ENCODE data around the gene LGR6.
A peak's percentile ranks its signal among the peaks of the same experiment; 100 is the strongest.
"Not testable (repeated sequence)": the region's sequence is repeated elsewhere in the genome, so short reads cannot be mapped to it uniquely, and the experiment has no call there.

LGR6 gene

DNA sequence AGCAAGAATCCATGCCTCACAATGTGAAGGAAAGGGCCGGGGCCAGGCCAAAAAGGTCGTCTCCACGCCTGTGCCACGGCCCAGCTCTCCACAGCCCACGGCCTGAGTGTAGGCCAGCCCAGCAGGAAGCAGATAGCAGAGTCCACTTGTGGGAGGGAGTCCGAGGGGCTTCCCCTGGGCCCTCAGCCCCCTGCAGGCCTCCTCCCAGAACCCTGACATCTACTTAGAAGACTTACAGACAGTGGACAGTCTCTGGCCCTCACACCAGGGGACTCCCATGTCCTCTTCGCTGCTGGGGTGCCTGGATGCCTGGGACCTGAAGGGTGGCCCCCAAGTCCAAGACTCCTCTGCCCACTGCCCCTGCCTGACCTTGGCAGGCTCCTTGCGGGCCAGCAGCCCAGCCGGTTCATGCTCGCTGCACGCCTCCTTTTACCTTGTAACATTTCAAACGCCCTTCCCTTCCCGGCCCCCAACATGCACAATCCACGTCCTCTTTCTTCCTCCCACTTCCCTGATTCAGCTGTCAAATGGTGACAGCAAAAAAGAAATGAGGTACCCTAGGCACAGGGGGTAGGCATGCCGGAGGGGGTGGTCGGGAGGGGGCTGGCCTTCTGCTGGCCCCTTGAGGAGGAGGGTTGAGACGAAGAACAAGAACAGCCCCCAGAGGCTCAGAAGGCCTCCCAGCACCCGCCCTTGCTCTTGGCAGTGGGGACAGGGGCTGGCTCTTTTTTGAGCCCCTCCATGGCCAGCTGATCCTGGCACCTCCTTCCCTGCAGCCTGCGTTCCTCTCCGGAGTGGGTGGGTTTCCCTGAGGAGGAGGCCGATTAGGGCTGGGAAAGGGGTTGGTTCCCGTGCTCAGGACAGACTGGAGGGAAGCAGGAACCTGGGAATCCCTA, 32.2 kb upstream of the LGR6 start:
- DNase-seq: no peak

GRCh38 chr1:202162047-202162417, 31.6 kb upstream of the LGR6 start:
- no peak for DNase-seq

GRCh38 chr1:202162418-202163280, 30.9 kb upstream of the LGR6 start:
- DNase-seq: no peak

DNA sequence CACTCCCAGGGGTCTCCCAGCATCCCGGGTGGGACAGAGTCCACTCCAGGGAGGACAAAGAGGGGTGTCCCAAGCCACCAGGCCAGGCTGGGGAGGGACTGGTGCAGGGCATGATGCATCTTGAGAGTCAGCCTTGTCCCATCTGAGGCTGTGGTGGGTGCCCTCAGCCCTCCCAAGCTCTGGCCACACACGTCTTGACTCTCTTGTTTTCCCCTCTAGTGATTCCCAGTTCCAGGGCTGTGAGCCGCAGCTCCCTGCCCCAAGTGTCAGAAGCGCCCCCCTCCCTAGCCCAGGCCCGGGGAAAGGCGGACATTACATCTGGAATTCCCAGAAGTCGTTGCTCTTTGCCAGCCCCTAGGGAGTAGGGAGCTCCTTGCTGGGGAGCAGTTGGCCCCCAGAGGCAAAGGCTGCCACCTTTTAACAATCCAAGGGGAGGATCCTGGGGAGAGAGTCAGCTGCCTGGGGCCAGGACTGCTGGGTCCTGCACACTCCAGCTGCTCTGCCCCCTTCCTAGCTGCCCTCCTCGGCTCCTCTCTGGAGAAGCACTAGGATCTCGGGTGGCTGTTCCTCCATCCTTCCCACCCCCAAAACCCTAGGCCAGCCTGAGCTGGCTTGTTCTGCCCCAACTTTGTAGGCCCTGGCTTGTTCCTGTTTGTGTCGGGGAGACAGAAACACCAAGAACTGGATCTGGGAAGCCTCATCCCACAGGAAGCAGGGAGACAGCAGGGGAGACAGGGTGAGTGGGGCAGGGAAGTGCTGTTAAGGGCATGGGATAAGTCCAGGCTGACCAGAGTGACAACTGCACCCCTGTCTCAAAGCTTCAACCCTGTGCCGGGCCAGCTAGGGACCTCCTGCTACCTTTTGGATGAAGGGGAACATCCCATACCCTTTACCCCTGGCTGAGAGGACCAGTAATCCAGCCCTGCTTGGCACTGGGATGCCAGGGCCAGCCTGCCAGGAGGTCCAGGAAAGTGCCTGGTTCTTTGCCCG, 30.0 kb upstream of the LGR6 start:
- no peak for DNase-seq

DNA sequence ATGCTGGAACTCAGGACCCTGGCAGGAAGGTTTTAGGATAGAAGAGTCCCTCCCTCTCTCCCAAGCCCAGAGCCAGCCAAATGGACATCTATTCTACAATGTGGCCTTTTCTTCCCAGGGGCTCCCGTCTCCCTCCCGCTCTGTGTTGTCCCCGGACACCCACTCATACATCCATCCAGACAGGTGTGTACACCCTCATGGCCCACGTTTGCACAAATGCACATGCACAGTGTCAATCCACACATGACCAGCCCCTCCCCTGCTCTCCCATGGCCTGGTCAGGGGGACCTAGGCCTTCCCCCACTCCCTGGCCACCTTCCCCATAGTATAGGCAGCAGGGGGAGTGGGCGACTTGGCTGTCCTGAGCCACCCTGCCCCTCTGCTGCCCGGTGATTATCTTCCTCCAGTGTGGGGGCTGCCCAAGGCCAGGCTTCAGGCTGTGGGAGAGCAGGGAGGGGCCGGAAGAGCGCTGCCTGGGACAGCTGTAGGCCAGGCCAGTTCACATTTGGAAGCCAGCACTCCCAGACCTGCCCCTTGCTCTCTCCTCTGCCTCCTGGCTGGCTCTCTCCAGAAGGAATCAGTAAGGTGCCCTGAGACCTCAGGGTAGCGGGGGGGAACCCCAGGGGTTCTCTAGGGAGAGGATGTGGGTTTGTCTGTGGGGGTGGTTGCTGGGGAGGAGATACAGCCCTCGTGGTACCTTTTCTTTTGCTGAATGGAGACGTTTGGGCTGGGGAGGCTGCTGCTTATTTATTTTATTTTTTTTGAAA, 29.1 kb upstream of the LGR6 start:
- no peak for DNase-seq

- no peak for DNase-seq
These were observed 28.2 kb upstream of the LGR6 start for GRCh38 chr1:202165267-202165941.

DNA sequence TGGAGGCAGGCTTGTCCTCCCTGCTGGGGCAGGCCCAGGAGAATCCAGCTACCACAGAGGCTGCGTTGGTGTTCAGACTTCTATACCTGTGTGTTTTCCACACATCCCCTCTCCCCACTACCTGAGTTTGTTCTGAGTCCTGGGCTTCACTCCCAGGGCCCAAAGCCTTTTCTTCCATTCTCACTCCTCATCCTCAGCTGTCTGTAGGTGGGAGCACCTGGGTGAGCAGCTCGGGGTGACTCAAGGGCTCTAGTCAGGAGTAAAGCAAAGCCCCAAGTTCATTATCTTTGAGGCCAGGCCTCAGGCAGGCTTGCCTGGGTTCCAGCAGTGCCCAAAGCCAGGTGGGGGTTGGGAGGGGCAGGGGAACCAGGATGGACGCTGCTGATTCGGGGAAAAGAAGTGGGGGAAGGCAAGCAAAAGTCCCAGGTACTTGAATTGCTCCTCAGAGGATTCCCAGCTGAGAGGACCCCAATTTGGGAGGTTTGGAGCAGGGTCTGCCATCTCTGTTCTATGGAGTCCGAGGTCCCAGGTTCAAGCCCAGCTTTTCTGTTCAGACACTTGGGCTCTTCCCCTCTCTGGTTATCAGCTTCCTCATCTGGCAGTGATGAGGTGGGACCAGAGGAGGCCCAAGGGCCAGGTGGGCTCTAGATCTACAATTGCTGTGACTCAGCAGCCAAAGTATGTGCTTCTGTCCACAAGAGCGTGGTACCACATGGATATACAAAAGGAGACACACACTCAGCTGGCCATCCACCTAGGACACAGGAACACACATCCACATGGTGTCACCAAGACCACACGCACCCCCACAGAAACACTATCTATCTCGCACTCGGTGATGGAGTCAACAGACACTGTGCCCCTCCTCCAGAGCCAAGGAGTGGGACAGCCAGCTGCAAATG, 27.4 kb upstream of the LGR6 start:
- no peak for DNase-seq

GRCh38 chr1:202167054-202167453, 26.5 kb upstream of the LGR6 start:
- not testable (repeated sequence) for DNase-seq

DNA sequence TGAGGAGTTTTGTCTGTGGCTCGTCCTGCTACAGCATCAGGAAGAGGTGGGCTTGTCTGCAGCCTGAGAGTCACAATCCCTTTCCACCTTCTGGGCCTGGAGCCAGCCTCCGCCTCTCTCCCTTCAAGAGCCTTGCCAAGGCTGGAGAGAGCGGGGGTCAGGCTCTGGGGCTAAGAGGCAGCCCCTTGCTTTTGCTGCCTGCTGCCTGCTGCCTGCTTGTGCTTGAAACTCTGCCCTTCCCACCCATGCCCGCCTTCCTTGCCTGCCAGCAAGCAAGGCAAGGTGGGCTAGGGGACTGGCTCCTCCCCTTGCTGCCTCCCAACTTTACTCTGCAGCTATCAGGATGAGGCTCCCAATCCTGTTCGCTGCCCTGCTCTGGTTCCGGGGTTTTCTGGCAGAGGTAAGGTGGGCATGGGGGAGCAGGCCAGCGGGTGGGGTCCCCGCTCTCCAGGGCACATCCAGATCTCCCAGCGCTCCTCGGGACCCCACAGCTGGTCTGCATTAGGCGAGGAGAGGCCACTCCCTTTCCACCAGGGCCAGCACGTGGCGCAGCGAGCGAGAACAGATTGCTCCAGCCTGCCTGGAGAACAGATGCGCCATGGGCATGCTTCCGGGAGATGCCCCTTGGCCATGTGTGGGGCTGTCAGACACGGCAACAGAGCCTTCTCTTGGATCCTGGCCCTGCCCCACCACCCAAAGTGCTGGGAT, 25.7 kb upstream of the LGR6 start:
- peak; percentile 19 for DNase-seq

- DNase-seq: no peak
These were observed 24.7 kb upstream of the LGR6 start for GRCh38 chr1:202168861-202169260.

GRCh38 chr1:202170726-202171125, 22.9 kb upstream of the LGR6 start:
- DNase-seq: peak; percentile 73

DNA sequence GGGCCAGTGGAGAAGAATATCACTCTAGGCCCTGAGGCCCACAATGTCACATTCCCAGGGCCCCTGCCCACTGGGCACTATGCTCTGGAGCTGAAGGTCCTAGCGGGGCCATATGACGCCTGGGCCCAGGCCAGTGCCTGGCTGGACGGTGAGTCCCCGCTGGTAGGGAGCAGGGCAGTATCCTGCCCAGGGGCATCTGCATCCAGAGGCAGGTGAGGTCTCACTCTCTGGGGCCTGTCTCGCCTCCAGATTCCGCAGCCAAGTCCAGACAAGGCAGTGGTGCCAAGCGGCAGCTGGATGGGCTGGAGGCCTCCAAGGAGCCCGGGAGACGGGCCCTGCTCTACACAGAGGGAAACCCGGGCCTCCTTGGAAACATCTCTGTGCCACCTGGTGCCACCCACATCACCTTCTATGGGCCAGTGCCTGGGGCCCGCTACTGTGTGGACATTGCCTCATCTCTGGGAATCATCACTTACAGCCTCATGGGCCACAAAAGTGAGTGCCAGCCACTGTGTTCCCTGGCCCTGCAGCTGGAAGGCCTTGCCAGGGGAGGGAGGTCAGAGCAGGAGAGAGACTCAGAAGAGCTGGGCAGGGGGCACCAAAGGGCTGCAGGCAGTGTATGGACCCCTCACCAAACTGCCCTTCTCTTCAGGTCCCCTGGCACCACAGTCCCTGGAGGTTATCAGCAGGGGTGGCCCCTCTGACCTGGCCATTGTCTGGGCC, 22.1 kb upstream of the LGR6 start:
- no peak for DNase-seq

DNA sequence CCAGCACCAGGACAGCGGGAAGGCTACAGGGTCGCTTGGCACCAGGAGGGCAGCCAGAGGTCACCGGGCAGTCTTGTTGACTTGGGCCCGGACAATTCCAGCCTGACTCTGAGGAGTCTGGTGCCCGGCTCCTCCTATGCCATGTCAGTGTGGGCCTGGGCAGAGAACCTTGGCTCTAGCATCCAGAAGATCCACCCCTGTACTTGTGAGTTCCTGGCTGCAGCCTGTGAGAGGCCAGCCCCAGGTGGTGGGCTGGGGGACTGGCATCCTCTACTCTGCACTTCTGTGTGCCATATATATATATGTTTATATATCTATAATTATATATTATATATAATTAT, 21.6 kb upstream of the LGR6 start:
- DNase-seq: no peak

- DNase-seq: no peak
These were observed 19.6 kb upstream of the LGR6 start for GRCh38 chr1:202173993-202174392.

GRCh38 chr1:202176949-202177927, 16.4 kb upstream of the LGR6 start:
- DNase-seq: no peak

DNA sequence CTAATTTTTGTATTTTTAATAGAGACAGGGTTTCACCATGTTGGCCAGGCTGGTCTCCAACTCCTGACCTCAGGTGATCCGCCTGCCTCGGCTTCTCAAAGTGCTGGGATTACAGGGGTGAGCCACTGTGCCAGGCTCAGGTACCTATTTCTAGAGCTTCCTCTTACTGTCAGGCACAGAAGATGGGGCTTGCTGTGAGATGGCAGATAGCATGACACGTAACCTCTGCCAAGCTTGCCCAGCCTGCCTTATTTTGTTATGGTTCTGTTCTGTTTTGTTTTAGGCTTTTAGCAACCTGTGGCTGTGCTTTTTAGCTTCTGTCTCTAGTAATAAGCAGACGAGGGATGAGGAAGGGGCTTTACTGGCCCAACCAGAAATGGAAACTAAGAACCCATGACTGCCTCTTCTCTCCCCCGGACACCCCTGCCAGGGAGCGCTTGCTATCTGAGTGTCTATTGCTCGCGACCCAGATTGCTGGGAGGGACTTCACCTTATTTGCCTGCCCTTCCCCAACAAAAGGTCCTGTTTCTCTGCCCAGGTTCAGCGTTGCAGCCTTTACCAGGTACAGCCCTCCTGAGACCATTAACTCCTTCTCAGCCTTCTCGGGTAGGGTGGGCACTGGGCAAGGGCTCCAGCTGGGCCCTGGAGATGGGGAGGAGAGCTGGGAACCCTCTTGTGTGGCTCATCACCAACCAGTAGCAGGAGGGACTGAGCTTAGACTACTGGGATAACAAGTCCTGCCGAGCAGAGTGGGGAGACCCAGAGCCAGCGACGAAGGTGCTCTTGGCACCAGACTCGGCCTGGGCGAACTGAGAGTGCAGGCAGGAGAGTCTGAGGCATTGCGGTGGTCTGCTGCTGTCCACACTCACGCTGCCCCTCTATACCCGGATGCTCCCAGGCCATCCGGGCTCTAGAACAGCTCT, 13.5 kb upstream of the LGR6 start:
- DNase-seq: no peak

GRCh38 chr1:202180751-202181139, 12.9 kb upstream of the LGR6 start:
- not testable (repeated sequence) for DNase-seq
